PFSK-1 (cell line): ENCODE data around the gene GAMT.

Source experiments
- POLR2AphosphoS5 ChIP-seq: IDR thresholded peaks from 2 replicates; pipeline ENCODE4 v1.6.1; 2012; ENCODE audit warnings: low read depth, mild to moderate bottlenecking, control low read depth, low read length, moderate library complexity
- TAF1 ChIP-seq: IDR thresholded peaks from 2 replicates; pipeline ENCODE4 v1.6.1; 2012; ENCODE audit warnings: low read length, control low read depth, borderline replicate concordance; ENCODE audit not compliant: insufficient read depth
- TF ChIP-seq, protein P1 (sequence below), 2 experiments: IDR thresholded peaks; 2 replicates each; pipeline versions ENCODE4 v1.6.1 to v1.8.0; 2011 to 2012; ENCODE audit warnings: low read depth in 2 of 2, low read length in 2 of 2, control low read depth in 1 of 2, inconsistent platforms in 1 of 2, mild to moderate bottlenecking in 1 of 2, moderate library complexity in 1 of 2; ENCODE audit not compliant: insufficient read depth in 1 of 2

DNA sequence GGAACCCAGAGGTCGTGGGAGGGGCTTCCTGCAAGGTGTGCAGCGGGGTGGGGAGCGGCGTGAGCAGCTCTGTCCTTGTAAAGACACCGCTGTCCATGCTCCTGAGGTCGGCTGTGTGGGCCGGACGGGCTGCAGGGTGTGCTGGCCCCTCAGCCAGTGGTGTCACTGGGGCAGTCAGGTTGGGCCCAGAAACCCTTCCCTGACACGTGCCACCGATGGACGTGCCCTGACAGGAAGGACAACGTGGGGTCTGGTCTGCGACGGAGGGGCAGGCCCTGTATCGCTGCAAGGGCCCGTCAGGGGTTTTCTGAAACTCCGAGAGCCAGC is 32.7 kb upstream of the GAMT start:
- TF ChIP-seq TAF1 (no peak), POLR2AphosphoS5 (no peak)
- TF ChIP-seq, protein P1, sequence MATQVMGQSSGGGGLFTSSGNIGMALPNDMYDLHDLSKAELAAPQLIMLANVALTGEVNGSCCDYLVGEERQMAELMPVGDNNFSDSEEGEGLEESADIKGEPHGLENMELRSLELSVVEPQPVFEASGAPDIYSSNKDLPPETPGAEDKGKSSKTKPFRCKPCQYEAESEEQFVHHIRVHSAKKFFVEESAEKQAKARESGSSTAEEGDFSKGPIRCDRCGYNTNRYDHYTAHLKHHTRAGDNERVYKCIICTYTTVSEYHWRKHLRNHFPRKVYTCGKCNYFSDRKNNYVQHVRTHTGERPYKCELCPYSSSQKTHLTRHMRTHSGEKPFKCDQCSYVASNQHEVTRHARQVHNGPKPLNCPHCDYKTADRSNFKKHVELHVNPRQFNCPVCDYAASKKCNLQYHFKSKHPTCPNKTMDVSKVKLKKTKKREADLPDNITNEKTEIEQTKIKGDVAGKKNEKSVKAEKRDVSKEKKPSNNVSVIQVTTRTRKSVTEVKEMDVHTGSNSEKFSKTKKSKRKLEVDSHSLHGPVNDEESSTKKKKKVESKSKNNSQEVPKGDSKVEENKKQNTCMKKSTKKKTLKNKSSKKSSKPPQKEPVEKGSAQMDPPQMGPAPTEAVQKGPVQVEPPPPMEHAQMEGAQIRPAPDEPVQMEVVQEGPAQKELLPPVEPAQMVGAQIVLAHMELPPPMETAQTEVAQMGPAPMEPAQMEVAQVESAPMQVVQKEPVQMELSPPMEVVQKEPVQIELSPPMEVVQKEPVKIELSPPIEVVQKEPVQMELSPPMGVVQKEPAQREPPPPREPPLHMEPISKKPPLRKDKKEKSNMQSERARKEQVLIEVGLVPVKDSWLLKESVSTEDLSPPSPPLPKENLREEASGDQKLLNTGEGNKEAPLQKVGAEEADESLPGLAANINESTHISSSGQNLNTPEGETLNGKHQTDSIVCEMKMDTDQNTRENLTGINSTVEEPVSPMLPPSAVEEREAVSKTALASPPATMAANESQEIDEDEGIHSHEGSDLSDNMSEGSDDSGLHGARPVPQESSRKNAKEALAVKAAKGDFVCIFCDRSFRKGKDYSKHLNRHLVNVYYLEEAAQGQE (IDR thresholded peaks at IDR 0.05; ENCODE audit: insufficient read depth in 1 of 2, low read depth in 2 of 2, low read length in 2 of 2) = no peak
